ENCODE results near the gene CD79A. TPM values are rescaled to one million over a fixed set of nuclear protein-coding genes. Genes with fewer than 3 reads are reported as not detected.
A peak's percentile ranks its signal among the peaks of the same experiment; 100 is the strongest.
"Not testable (repeated sequence)": the region's sequence is repeated elsewhere in the genome, so short reads cannot be mapped to it uniquely, and the experiment has no call there.

The CD79A gene
- total RNA-seq, 4 donors from 2014 or later: 0.22 to 1.5 TPM; not detected in 2

DNA sequence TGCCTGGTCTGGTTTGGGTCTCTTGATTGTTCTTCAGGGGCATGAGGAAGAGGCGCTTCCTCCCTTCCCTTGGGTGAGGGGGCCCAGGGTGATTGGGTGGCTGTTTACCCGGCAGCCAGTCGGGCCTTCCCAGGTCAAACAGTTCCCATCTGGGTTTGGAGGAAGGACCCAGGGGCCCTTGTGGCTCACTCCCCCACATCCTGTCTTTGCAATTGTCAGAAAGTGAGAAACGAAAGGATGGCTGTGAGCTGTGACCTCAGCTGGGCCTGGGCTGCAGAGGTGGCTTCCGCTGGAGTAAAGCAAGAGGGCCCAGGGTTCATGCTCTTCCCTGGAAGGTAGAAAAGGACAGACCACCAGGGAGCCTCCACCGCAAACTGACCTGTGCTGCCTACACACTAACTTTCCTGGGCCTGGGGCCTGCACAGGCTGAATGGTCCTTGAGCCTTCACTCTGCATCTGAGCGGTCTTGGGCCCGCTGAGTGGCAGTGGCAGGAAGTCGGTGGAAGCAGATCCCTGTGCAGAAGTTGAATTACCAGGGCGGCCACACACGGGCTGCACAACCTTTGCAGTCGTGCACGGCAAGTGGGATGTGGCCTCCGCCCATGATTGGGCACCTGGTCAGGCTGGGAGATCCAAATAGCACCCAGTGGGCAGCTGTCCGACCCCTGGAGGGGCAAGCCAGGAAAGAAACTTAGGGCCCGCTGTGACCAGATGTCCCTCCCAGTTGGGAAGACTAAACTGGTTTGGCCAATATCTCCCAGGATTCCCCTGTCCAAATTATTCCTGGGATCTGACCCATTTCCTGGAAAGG, 5.3 kb upstream of the CD79A start:
- no peaks in the 10 kb centered on the region for H3K9me3 ChIP-seq
- peaks cover 13 to 17% of the 10 kb centered on the region in 2 donors for H3K4me1 ChIP-seq
- intact Hi-C loops (cut with DNase I): no loop called here
- peaks cover 30 to 32% of the 10 kb centered on the region in 2 donors for H3K36me3 ChIP-seq
- no peak overlapping the region for H3K27ac ChIP-seq
- TF ChIP-seq POLR2A (IDR thresholded peaks at IDR 0.05): no peak
- TF ChIP-seq, protein P1, sequence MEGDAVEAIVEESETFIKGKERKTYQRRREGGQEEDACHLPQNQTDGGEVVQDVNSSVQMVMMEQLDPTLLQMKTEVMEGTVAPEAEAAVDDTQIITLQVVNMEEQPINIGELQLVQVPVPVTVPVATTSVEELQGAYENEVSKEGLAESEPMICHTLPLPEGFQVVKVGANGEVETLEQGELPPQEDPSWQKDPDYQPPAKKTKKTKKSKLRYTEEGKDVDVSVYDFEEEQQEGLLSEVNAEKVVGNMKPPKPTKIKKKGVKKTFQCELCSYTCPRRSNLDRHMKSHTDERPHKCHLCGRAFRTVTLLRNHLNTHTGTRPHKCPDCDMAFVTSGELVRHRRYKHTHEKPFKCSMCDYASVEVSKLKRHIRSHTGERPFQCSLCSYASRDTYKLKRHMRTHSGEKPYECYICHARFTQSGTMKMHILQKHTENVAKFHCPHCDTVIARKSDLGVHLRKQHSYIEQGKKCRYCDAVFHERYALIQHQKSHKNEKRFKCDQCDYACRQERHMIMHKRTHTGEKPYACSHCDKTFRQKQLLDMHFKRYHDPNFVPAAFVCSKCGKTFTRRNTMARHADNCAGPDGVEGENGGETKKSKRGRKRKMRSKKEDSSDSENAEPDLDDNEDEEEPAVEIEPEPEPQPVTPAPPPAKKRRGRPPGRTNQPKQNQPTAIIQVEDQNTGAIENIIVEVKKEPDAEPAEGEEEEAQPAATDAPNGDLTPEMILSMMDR (IDR thresholded peaks at IDR 0.05): no peak
- 81 to 86% methylated on average over 10 to 12 of the region's 16 CpGs for WGBS, 2 donors
- H3K27me3 ChIP-seq: no peaks in the 10 kb centered on the region
- DNase-seq: no peak
- no peak overlapping the region for H3K4me3 ChIP-seq (replicated peaks in 1 of 3)

DNA sequence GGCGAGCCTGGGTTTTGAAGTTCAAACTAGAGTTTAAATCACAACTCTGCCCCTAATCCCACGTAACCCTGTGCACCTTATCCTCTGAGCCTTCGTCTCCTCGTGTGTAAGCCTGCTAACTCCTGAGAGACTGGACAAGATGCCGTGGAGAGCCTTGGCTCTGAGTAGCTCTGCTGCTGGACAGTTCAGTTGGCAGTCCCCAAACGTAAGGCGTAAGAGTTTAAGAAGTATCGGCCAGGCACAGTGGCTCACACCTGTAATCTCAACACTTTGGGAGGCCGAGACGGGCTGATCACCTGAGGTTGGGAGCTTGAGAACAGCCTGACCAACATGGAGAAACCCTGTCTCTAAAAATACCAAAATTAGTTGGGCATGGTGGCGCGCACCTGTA, 4.7 kb upstream of the CD79A start:
- Histone ChIP-seq H3K27me3 (no peaks in the 10 kb centered on the region), H3K4me1 (peaks cover 12 to 13% of the 10 kb centered on the region in 2 donors), H3K27ac (no peak overlapping the region), H3K4me3 (replicated peaks in 1 of 3) (no peak overlapping the region), H3K36me3 (peaks cover 30 to 32% of the 10 kb centered on the region in 2 donors), H3K9me3 (no peaks in the 10 kb centered on the region)
- WGBS, 2 donors: 83 to 96% methylated on average over 9 to 11 of the region's 12 CpGs
- no peak for TF ChIP-seq POLR2A (IDR thresholded peaks at IDR 0.05)
- TF ChIP-seq, protein P1 (IDR thresholded peaks at IDR 0.05): no peak
- DNase-seq: no peak
- intact Hi-C loops (cut with DNase I): no loop called here

DNA sequence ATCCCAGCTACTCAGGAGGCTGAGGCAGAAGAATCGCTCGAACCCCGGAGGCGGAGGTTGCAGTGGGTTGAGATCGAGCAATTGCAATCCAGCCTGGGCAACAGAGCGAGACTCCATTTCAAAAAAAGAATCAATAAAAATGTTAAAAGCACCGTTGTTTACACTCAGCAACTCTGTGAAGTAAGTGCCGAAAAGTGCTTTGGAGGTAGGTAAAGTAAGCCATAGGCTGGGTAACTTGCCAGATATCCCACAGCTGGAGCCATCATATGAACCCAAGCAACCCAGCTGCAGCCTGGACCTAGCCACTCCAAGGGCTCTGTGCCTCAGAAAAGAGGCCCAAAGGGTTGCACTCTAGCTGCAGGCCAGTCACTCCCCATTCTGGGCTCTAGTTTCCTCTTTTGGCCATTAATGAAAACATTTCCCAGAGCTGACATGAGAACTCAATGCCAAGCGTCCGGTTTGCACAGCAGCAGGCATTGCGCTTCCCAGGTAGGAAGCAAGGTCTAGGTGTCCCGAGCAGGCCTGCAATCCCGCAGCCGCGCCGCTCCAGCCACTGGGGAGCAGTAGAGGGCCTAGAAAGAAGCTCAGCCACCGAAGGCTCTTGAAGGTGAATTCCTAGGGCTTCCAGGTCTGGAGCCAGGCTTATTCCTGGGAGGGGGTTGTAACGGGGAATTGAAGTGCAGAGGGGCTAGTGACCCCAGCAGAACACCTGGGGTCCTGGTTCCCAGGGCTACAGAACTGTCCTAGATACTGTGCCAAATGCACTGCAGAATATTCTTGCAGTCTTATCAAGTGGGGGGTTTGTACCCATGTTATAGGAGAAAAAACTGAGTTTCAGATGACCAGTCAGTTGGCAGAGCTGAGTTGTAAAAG, 4.1 kb upstream of the CD79A start:
- Histone ChIP-seq H3K9me3 (no peaks in the 10 kb centered on the region), H3K36me3 (peaks cover 30 to 32% of the 10 kb centered on the region in 2 donors), H3K27me3 (no peaks in the 10 kb centered on the region), H3K27ac (no peak overlapping the region), H3K4me1 (peaks cover 5 to 7% of the 10 kb centered on the region in 2 donors), H3K4me3 (replicated peaks in 1 of 3) (no peak overlapping the region)
- TF ChIP-seq POLR2A (IDR thresholded peaks at IDR 0.05): no peak
- TF ChIP-seq, protein P1 (IDR thresholded peaks at IDR 0.05): peak in 5 of 6 experiments; percentile 13 to 61 (median 52)
- WGBS, 2 donors: 47 to 54% methylated on average over 18 of the region's 18 CpGs
- peak; percentile 57 to 75 for DNase-seq
- intact Hi-C loops (cut with DNase I): no loop called here

DNA sequence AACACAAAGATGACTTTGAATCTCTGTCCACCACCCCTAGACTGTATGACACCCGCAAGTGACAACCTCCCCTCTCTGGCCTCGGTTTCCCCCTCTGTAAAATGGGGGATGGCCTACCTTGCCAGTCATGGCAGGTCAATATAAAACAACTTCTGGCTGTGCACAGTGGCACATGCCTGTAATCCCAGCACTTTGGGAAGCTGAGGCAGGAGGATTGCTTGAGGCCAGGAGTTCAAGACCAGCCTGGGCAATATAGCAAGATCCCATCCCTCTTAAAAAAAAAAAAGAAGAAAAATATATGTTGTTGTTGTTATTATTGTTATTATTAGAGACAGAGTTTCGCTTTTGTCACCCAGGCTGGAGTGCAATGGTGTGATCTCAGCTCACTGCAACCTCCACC, 1.1 kb upstream of the CD79A start:
- H3K4me3 ChIP-seq (replicated peaks in 1 of 3); intact Hi-C loops (cut with DNase I); H3K27me3 ChIP-seq; H3K4me1 ChIP-seq; DNase-seq; H3K27ac ChIP-seq; H3K9me3 ChIP-seq: not testable (repeated sequence)
- WGBS, 2 donors: 80 to 89% methylated on average over 3 of the region's 3 CpGs
- peaks cover 10 to 12% of the 10 kb centered on the region in 2 donors for H3K36me3 ChIP-seq

DNA sequence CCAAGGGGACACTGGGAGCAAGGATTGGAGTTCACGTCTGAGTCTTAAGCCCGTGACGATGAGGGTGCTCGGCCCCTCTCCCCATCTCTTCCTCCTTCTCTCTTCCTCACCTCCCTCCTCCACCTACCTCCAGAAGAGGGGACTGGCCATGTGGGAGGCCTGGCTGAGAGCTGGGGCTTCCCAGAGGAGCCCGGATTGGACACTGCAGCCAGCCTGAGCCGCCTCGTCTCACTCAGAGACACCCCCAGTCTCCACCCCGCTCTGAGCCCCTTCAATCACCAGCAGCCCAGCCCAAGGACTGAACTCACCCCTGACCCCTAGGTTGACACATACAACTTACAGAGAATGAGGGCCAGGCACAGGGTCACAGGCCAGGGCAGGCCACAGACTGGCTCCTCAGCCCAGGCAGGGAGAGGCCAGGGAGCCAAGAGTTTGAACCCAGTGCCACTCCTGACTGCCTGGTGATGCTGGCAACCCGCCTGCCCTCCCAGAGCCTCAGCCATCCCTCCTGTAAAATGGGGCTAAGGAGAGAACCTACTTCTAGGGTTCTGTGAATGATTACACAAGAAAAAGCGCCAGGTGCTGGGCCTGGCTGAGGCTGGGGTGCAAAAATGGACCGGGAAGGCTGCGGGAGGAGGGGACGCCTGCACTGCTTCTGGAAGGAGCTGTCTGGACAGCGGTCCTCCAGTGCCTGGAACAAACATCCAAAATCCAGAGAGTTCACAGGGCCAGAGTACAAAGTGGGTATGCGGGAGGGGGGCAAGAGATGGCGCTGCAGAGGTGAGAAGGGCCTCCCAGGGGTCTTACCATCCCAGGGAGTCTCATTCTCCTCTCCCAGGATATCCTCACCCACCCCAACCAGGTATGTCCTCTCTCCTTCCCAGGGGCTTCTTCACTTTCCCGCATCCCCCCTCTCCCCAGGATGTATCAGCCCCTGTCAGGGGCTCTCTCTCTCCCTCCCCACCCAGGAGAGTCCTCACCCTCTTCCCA, 1.1 kb downstream of the CD79A start:
- H3K27ac ChIP-seq: no peak overlapping the region
- WGBS, 2 donors: 72 to 80% methylated on average over 17 of the region's 17 CpGs
- H3K4me1 ChIP-seq: no peaks in the 10 kb centered on the region
- H3K4me3 ChIP-seq (replicated peaks in 1 of 3): no peak overlapping the region
- no peak for DNase-seq
- no peaks in the 10 kb centered on the region for H3K9me3 ChIP-seq
- intact Hi-C loops (cut with DNase I): no loop called here
- no peak for TF ChIP-seq POLR2A (IDR thresholded peaks at IDR 0.05)
- TF ChIP-seq, protein P1 (IDR thresholded peaks at IDR 0.05): no peak
- no peaks in the 10 kb centered on the region for H3K36me3 ChIP-seq
- no peaks in the 10 kb centered on the region for H3K27me3 ChIP-seq

Measured in thyroid gland (tissue), 4 donors.